GM04504 (cell line): Measurements from ENCODE around the gene P2RY2.
"Not testable (repeated sequence)": the region's sequence is repeated elsewhere in the genome, so short reads cannot be mapped to it uniquely, and the experiment has no call there.

Source experiments
- DNase-seq: peaks from one replicate; pipeline ENCODE4 v3.0.0-alpha.2; 2012; ENCODE audit warnings: low read depth

The P2RY2 gene

GRCh38 chr11:73228268-73229134 is 10.4 kb downstream of the P2RY2 start:
- DNase-seq, result no peak

DNA sequence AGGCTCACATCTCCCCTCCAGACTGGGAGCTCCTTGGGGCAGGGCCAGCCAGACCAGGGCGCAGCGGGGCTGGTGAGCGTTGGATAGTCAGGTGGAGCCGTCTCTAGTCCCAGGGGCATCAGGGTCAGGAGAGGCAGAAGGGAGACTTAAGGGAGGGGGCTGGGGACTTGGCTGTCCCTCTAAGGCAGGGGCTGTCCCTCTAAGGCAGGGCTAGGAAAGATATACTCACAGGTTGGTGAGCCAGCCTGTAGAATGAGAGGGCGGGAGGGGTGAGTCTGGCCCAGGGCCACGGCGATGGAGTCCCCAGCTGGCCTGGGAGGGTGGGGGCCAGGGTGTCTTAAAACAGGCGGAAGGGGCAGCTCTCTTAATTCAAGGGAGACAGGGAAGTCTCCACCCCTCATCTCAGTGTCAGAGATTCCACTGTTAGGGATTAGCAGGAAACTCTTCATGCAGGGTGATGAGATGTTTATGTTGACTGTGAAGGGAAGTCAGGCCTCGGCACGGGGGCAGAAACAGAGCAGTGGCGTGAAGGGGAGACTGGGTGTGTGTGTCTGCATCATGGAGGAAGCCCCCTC is 11.3 kb downstream of the P2RY2 start:
- DNase-seq, result no peak

- DNase-seq, result no peak
Measured at GRCh38 chr11:73229896-73230875, 12.1 kb downstream of the P2RY2 start.

GRCh38 chr11:73230931-73231330 is 12.8 kb downstream of the P2RY2 start:
- no peak for DNase-seq

GRCh38 chr11:73232487-73232886 is 14.4 kb downstream of the P2RY2 start:
- not testable (repeated sequence) for DNase-seq

- no peak for DNase-seq
Measured at GRCh38 chr11:73233211-73233610, 15.1 kb downstream of the P2RY2 start.

- no peak for DNase-seq
Measured at GRCh38 chr11:73233692-73234470, 15.8 kb downstream of the P2RY2 start.

- no peak for DNase-seq
Measured at GRCh38 chr11:73234471-73235181, 16.5 kb downstream of the P2RY2 start.

GRCh38 chr11:73235236-73235786 is 17.2 kb downstream of the P2RY2 start:
- DNase-seq, result no peak

- no peak for DNase-seq
Measured at GRCh38 chr11:73236205-73236765, 18.2 kb downstream of the P2RY2 start.

- DNase-seq, result no peak
Measured at GRCh38 chr11:73236854-73237253, 18.8 kb downstream of the P2RY2 start.

DNA sequence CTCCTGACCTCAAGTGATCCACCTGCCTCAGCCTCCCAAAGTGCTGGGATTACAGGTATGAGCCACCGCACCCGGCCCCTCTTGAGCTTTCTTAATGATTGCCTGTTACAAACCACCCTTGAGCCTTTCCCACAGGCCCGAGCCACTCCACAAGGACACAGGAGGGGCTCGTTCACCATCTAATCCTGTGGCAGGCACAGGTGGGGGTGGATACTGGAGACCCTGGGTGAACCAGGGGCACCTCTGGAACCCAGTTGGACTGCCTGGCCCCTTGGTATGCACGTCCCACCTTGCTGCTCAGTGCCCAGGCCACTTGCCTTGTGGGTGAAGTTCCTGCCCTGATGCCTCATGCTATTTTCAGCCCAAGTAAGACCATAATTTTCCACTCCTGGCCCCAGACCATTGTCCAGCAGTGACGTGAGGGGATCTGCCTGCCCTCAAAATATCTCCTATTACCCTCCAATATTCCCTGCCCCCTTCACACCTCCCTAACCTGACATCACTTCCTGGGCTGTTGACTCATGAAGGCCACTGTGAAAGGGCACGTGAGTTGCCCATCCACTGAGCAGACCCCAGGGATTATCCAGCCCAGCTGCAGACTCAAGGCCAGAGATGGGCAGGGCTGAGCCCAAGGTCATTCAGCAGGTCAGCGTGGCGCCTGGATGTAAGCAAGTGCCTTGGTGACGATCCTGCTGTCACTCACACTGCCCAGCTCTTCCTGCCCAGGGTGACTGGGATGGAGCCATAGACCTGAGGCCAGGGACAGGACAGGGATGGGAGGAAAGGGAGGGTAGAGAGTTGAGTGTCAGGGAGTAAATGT is 19.6 kb downstream of the P2RY2 start:
- DNase-seq, result no peak

DNA sequence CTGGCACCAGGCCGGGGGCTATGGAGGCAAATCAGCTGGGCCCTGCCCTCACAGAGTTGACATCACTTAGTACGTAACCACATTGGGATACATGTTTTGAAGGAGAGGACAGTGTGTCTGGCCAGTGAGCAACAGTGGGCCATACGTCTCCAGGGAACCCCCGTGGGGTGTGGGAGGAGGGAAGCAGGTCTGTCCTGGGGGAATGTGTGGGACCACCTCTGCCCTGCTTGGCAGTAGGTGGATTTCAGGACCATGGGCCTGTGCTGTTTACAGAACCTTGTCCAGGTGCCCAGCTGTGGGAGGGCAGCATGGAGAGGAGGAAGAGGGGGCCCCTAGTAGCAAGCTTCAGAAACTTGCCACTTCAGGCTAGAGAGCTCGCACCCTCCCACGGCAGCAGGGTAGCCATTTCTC is 21.0 kb downstream of the P2RY2 start:
- DNase-seq, result no peak

DNA sequence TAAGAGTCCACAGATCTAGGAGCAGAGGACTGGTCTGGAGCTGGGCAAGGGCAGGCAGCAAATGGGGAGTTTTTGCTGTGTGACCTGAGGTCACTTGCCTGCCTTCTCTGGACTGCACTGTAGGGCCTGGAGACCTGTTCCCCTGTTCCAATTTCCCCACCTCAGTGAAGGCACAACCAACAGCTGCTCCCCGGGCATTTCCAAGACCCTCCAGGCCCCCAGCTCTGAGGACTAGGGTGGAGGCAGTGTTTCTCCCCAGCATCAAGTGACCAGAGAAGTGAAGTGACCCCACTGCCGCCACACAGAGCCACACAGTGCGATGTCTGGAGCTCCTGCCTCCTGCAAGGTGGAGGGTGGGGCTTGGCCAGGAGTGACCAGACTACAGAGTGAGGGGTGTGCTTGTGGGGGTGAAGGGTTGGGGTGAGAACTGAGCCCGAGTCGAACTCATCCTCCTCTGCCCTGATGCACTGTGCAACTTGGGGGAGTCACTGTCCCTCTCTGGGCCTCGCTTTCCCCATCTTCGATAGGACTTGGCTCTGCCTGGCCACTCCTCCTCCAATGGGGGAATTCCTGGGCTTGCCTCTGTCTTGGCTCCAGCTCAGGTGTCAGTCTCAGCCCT is 21.6 kb downstream of the P2RY2 start:
- no peak for DNase-seq

DNA sequence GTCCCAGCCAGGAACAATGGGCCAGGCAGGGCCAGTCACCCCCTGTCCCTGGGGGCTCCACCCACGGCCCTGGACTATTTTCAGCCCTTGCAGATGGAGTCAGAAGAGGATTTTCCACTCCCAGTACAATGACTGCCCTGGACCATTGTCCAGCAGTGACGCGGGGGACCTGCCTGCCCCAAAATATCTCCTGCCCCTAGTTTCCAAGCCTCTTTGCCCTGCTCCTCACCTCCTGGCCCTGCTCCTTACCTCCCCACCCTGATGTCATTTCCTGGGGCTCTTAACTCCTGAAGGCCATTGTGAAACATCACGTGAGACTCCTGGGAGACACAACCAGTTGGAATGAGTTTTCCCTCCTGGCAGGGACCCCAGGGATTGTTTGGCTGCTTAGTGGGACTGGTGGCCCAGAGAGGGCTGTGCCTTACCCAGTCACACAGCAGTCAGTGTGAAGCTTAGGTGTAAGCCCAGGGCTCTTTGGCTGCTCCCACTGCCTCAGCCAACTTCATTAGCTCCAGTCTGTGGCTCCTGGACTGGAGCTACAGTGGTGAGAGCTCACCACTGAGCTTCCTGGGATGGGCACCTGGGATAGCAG is 22.2 kb downstream of the P2RY2 start:
- DNase-seq, result peak; percentile 78

DNA sequence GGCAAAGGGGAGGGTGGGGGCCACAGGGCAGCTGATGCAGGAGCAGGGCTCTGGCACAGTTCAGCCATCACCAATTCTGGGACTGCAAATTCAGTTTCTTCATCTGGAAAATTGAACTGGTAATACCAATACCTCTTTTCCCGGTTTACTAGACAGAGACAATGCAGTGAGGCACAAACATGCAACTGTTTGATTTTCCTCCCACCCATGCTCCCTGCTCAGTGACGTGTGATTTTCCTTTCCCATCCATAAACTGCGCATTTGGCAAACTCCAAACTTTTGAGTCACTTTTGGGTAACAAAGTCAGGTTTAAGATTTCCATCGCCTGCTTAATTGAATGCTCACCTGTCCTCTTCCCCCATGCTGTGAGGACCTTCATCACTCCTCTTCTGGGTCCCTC is 23.2 kb downstream of the P2RY2 start:
- DNase-seq, result no peak

GRCh38 chr11:73242251-73243092 is 24.4 kb downstream of the P2RY2 start:
- DNase-seq, result peak; percentile 46

- DNase-seq, result no peak
Measured at GRCh38 chr11:73243093-73243485, 25.0 kb downstream of the P2RY2 start.
